GM12874 (cell line): ENCODE measurements around the gene CTDSP2.

ENCODE experiments used
- TF ChIP-seq, protein P1 (sequence below): IDR thresholded peaks from 2 replicates; pipeline ENCODE4 v1.5.1; 2011; ENCODE audit warnings: low read depth, mild to moderate bottlenecking, control low read depth, low read length, moderate library complexity; ENCODE audit not compliant: insufficient read depth

Gene CTDSP2

DNA sequence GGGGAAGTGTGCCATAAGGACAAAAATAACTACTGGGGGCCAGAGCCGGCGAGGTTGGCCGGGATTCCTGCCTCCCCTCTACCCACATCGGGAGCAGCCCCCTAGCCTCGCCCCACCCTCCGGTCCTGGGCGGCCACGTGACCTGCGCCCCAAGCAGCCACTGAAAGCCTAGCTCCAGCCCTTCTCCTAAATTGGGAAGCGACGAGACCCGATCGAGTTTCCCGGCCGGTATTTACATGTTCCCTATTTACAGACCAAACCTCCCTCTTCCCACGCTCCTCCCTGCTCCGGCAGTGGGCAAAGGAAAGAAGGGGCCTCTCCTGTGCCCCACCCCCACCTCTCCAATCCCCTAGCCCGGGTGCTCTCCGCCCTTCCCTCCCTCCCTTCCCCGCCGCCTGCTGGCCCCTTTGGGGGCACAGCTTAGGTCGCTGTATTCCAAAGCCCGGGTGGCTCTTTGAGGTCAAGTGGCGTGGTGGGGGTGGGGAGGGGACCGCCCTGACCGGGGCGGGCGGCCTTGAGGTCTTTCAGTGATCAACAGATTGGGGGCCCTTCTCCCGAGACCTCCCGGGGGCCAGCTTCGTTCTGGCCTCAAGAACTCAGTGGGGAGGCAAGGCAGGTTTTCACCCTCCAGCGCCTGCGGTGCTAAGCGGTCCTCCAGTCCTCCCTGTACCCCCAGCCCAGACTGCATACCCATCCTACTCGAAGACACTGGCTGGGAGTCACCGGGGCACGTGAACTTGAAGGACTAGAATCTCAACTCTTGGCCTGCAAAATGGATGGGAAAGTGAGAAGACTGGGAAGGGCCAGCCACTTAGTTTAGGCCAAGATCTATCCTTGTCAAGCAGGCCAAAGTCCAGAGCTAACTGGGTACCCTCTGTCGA, 6.3 kb upstream of the CTDSP2 start:
- TF ChIP-seq, protein P1, sequence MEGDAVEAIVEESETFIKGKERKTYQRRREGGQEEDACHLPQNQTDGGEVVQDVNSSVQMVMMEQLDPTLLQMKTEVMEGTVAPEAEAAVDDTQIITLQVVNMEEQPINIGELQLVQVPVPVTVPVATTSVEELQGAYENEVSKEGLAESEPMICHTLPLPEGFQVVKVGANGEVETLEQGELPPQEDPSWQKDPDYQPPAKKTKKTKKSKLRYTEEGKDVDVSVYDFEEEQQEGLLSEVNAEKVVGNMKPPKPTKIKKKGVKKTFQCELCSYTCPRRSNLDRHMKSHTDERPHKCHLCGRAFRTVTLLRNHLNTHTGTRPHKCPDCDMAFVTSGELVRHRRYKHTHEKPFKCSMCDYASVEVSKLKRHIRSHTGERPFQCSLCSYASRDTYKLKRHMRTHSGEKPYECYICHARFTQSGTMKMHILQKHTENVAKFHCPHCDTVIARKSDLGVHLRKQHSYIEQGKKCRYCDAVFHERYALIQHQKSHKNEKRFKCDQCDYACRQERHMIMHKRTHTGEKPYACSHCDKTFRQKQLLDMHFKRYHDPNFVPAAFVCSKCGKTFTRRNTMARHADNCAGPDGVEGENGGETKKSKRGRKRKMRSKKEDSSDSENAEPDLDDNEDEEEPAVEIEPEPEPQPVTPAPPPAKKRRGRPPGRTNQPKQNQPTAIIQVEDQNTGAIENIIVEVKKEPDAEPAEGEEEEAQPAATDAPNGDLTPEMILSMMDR = no peak

GRCh38 chr12:57852200-57852599, 5.7 kb upstream of the CTDSP2 start:
- TF ChIP-seq, protein P1 = no peak

- TF ChIP-seq, protein P1 = no peak
These were observed 5.0 kb upstream of the CTDSP2 start for GRCh38 chr12:57851552-57851951.

DNA sequence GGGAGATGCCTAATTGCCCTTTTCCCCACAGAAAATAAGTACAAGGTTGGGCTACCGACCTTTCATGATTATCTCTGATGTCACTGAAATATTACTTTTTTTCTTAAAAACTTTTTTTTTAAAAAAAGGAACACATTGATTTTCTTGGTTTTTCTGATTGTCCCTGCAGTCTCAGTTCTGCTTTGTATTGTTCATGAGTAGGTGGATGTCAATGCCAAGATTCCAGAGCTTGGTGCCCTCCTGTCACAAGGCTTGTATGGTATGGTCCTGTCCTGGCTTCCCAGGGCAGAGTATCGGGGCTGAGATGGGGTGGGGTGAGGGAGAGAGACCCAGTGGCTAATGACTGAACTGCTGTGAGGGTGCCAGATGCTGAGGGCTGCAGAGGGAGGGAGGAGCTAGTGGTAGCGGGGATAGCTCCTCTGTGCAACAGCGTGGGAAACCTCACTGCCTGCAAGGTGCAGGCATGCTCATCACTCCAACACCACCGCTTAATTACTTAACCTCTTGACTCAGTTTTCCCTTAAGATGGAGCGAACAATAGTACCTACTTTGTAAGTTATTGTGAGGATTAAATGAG, 4.4 kb upstream of the CTDSP2 start:
- TF ChIP-seq, protein P1 = no peak

- TF ChIP-seq, protein P1 = no peak
These were observed 2.5 kb upstream of the CTDSP2 start for GRCh38 chr12:57849035-57849434.

DNA sequence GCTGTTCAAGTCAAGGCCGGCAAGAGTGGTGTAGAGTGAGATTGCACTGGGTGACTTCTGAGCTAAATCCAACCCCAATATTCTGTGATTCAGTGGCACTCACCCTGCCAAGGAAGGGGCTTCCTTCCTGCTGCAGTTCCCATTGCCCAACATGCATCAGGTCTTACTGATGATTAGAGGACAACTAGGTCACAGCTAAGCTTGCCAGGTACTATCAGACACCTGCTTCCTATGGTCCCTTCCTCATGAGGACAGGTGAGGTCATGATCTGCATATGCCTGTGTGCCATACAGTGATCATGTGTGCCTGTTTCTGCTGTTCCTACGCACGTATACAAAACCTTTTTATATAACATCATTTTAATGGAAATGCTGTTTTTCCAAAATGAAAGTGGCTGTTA, 1.7 kb upstream of the CTDSP2 start:
- TF ChIP-seq, protein P1 = no peak

GRCh38 chr12:57846285-57846576, 298 bp downstream of the CTDSP2 start:
- TF ChIP-seq, protein P1 = no peak
